GM12874 (cell line): ENCODE measurements around the gene PSAP.

Source experiments
- CTCF ChIP-seq: IDR thresholded peaks from 2 replicates; pipeline ENCODE4 v1.5.1; 2011; ENCODE audit warnings: low read depth, mild to moderate bottlenecking, control low read depth, low read length, moderate library complexity; ENCODE audit not compliant: insufficient read depth

PSAP gene

GRCh38 chr10:71821909-71822763 lies 28.9 kb downstream of the PSAP start:
- no peak for TF ChIP-seq CTCF

- no peak for TF ChIP-seq CTCF
Measured at GRCh38 chr10:71820966-71821365, 30.1 kb downstream of the PSAP start.

GRCh38 chr10:71819985-71820384 lies 31.1 kb downstream of the PSAP start:
- no peak for TF ChIP-seq CTCF

- TF ChIP-seq CTCF, result no peak
Measured at GRCh38 chr10:71819441-71819861, 31.6 kb downstream of the PSAP start.

- no peak for TF ChIP-seq CTCF
Measured at GRCh38 chr10:71818674-71819260, 32.3 kb downstream of the PSAP start.

- no peak for TF ChIP-seq CTCF
Measured at GRCh38 chr10:71817831-71818655, 33.0 kb downstream of the PSAP start.
